Stimulated activated CD4-positive, alpha-beta T cell treated with anti-CD3 and anti-CD28 coated beads, Interleukin-4, amount 100 ng/mL, for 48 hours (primary cell): Measurements from ENCODE around the gene CFAP97D1.
A peak's percentile ranks its signal among the peaks of the same experiment; 100 is the strongest.
"Not testable (repeated sequence)": the region's sequence is repeated elsewhere in the genome, so short reads cannot be mapped to it uniquely, and the experiment has no call there.

Experiments
- DNase-seq, 2 donors: peaks; one replicate each; pipeline ENCODE4 v3.0.0-alpha.2; 2020; ENCODE audit warnings: low read depth in 2 of 2

The CFAP97D1 gene

GRCh38 chr17:43768382-43768781, 11.9 kb upstream of the CFAP97D1 start:
- no peak for DNase-seq

GRCh38 chr17:43768943-43769342, 11.3 kb upstream of the CFAP97D1 start:
- DNase-seq = no peak

DNA sequence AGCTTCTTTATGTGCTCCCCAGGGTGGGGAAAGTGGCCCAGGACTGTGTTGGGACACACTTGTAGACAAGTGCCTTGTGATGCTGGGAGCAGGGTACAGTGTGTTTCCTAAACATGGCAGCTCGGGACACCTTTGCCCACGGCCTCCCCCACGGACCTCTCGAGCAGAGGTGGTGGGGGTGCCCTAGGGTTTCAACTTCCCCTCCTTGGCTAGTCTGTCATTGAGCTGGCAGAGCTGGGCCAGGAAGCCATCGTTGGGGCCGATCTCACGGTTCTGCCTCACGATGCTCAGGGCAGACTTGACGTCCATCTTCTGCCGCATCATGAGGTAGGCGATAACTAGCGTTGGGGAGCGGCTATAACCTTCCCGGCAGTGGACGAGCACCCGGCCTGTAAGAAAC, 10.8 kb upstream of the CFAP97D1 start:
- no peak for DNase-seq

DNA sequence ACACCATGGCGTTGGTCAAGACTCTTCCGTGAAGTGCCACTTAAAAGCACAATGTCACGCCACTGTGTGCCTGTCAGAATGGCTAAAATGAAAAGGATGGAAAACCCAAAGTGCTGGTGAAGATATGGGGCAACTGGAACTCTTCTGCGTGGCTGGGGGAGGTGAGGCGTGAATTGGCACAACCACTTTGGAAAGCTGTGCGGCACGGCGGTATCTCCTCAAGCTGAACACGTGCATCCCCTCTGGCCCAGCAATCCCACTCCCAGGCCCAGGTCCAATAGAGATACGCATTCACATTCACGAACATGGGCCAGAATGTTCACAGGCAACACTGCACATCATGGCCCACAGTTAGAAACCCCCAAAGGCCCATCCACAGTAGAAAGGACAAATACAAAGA, 10.4 kb upstream of the CFAP97D1 start:
- no peak for DNase-seq

DNA sequence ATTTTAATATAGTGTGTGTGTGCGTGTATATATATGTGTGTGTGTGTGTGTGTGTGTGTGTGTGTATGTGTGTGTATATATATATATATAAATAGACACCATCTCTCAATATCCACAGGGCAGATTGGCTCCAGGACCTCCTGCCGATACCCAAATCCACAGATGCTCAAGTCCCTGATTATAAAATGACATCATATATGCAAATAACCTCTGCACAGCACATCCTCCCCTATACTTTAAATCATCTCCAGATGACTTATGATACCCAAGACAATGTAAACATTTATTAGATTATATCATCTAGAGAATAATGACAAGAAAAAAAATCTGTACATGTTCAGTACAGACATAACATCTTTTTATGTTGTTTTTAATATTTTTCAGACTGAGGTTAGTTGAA, 9.3 kb upstream of the CFAP97D1 start:
- no peak for DNase-seq

- DNase-seq = no peak
Observed at GRCh38 chr17:43771463-43771862, 8.8 kb upstream of the CFAP97D1 start.

DNA sequence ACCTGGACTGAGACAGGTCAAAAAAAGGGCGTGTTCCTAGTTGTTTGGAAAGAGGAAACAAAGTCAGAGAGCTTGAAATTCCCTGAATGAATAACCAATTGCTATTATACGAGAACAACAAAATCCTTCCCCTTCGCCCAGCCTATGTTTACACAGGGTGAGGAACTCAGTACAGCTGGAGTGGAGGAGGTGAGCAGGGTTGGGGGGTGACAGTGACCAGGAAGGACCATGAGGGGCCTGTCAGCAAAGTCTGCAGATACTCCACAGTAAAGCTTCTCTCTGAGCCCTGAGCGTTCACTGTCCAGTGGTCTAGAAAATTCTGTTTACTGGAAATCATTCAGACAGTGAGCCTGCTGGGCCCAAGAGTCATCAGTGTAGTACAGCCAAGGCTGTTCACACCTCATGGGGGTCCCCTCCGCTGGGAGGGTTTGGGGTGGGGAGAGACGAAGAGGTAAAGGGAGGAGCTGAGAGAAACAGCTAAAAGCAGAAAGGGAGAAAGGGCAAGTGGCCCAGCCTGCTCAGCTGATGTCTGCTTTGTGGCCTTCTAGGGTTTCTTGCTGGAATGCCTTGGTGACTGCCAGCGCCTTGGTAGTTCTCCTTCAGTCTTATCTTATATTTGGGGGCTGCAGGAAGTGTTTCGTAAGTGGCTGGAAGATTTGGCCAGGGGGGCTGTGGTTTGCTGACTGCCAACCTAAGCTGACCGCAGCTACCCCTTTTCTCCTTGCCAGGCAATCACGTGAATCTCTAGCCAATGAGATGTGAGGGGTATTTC, 7.2 kb upstream of the CFAP97D1 start:
- no peak for DNase-seq

DNA sequence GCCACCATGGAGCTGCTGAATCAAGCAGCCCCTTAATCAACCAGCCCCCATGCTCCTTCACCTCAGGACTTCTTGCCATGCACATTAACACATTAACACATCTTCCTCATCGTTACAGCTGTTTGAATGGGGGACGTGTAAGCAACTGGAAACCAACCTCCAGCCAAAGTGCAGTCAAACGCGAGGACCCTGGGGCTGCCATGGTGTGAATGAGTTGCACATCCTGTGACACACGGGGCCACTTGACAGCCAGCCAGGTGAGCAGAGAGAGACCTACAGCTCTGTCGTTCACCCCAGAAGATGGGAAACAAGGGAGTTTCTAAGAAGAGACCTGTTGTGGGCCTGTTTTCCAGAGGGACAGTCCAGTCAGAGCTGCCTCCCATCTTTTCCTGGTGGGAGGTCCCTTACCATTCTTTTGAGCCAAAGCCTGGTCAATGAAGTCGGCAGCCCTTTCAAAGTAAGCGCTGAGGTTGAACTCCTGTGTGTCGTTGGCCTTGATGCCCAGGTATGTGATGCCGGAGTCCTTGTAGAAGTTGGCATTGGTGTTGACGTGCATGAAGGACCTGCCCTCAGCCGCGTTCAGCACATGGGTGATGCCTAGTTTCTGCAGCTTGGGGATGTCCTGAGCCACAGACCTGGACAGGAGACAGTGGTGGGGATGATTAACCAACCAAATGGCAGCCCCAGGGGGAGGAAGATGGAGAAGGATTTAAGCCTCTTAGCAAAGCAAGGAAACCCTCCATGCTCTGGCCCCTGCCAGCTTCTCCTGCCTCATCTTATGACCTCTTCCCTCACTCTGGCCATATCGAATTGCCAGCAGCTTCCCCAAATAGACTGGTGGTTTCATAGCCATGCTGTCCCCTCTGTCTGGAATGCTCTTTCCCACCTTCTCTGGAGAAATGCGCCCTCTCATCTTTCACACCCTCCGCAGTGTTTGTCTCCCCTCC, 5.7 kb upstream of the CFAP97D1 start:
- DNase-seq = no peak

- DNase-seq = peak; percentile 54 to 59
Observed at GRCh38 chr17:43778337-43779144, 1.7 kb upstream of the CFAP97D1 start, which contains the start of gene DUSP3. Gene DUSP3, minus strand, starts transcription at chr17:43778977. Its CDS starts 53 bp downstream, at chr17:43778924.

DNA sequence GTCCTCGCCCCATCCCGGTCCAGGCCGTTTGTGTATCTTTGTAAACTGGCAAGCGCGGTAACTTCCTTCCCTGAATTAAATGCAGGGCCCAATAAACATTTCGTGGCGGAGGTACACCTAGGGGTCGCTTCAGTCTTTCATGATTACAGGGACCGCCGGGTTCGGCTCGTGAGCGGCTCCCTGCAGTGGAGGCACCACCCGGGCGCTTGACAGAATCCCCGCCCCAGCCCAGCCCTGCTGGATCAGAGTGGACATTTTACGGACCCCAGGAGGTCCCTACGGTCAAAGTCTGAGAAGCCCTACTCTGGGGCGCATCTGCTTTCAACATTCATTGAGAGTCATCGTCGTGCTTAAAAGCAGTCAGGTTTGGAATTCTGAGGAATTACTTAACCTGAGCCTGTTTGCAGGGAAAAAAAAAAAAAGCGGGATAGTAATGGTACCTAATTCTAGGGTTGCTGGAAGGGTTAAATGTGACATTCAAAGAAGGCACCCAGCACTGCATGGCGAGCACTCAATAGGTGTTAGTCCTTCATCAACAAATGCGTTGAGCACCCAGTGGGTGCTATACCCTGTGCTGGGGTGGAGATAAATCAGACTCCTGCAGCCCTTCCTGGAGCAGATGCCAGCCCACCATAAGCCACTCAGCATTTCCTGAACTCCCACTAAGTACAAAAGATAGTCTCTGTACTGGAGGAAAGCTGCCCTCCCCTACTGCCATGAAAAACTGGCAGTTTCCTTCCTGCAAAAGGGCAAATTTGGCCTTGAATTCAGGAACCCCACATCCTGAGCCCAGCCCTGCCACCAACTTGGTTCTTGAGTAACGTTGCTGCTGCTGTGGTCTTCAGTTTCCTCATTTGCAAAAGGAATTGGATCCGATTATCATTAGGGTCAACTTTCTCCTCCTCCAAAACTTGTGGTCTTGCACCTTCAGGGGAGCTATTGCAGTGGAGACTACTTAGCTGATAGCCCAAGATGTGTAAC, 800 bp upstream of the CFAP97D1 start:
- peak in 1 of 2 donors; percentile 32 for DNase-seq

- no peak for DNase-seq
Observed at GRCh38 chr17:43782913-43783680, 2.9 kb downstream of the CFAP97D1 start.

- no peak for DNase-seq
Observed at GRCh38 chr17:43784068-43784467, 3.8 kb downstream of the CFAP97D1 start.

GRCh38 chr17:43784628-43785101, 4.4 kb downstream of the CFAP97D1 start:
- DNase-seq = no peak

- no peak for DNase-seq
Observed at GRCh38 chr17:43787728-43788127, 7.5 kb downstream of the CFAP97D1 start.

- no peak for DNase-seq
Observed at GRCh38 chr17:43788540-43788939, 8.3 kb downstream of the CFAP97D1 start.

- DNase-seq = no peak
Observed at GRCh38 chr17:43789482-43789881, 9.2 kb downstream of the CFAP97D1 start.

DNA sequence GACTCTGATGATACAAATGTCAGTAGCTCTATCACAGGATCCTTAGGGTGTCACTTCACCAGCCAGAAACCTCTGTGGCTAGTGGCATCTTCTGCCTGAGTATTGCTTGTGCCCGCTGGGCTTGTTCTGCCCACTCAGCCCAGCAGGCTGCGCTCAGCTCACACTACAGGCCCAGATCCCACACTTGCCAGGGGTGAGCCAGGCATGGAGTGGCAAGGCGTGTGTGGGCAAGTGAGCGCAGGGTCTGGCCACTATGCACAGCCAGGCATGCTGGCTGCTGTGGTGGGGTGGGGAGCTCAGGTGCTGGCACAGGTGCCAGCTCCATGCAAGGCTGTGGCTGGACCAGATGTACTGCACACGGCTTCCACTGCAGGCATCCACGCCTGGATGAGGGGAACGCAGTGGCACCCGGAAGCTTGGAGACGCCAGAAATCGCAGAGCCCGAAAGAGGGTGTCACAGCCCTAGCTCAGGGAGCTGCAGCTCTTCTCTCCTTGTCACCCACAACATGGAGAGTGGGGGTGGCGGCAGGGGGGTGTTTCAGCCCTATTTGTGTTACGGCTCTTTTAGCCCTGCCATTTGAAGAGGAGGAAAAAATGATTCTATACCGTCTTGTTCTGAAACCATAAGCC, 10.2 kb downstream of the CFAP97D1 start:
- DNase-seq = no peak

DNA sequence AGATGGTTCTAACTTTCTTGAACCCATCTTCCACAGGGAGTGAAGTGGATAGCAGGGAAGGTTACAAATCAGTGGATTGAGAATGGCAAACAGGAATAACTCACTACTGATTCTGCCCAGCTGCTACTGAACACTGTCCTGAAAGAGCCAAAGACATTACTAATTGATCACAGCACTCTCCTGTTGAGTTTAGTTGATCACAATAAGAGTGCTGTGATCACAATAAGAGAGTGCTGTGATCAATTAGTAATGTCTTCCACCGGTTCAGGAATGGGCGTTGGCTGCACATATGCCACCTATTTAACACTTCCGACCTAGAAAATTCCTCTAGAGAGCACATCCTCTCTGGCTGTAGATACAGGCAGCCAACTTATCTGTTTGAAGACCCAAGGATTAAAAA, 11.4 kb downstream of the CFAP97D1 start:
- no peak for DNase-seq

DNA sequence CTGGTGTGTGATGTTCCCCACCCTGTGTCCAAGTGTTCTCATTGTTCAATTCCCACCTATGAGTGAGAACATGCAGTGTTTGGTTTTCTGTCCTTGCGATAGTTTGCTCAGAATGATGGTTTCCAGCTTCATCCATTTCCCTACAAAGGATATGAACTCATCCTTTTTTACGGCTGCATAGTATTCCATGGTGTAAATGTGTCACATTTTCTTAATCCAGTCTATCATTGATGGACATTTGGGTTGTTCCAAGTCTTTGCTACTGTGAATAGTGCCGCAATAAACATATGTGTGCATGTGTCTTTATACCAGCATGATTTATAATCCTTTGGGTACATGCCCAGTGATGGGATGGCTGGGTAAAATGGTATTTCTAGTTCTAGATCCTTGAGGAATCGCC, 12.4 kb downstream of the CFAP97D1 start:
- DNase-seq = not testable (repeated sequence)
